Measurements from ENCODE around the gene P3H2. TPM values are rescaled to one million over a fixed set of nuclear protein-coding genes. Genes with fewer than 3 reads are reported as not detected.

The P3H2 gene
- total RNA-seq, 1 donor from 2014 or later: 23.5 TPM

DNA sequence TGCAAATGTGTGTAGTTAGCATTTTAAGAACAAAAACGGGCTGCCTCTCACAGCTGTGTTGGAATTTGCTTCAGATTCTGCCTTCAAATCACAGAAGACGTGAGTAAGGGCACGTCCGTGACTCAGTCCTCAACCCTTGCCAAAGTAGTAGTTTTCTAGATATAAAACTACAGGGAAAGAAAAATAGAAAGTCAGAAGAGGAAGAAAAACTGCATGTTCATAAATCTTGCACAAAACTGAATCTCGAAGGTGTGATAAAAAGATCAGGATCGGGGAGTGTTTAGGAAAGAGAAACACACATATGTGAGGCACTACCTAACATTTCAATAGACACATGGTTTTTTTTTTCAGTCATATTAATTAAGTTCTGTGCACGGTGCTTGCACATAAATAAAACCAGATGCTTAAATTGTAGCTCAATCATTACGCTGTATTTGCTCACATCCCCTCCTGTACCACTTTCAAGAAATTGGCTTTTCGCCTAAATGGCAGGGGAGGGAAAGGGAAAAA lies 71.7 kb downstream of the P3H2 start:
- TF ChIP-seq, protein P1, sequence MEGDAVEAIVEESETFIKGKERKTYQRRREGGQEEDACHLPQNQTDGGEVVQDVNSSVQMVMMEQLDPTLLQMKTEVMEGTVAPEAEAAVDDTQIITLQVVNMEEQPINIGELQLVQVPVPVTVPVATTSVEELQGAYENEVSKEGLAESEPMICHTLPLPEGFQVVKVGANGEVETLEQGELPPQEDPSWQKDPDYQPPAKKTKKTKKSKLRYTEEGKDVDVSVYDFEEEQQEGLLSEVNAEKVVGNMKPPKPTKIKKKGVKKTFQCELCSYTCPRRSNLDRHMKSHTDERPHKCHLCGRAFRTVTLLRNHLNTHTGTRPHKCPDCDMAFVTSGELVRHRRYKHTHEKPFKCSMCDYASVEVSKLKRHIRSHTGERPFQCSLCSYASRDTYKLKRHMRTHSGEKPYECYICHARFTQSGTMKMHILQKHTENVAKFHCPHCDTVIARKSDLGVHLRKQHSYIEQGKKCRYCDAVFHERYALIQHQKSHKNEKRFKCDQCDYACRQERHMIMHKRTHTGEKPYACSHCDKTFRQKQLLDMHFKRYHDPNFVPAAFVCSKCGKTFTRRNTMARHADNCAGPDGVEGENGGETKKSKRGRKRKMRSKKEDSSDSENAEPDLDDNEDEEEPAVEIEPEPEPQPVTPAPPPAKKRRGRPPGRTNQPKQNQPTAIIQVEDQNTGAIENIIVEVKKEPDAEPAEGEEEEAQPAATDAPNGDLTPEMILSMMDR (conservative IDR thresholded peaks at IDR 0.05): no peak
- DNase-seq (ENCODE audit: extremely low spot score, unreplicated experiment): no peak
- Mint-ChIP-seq H3K27me3 (no peaks in the 10 kb centered on the region), H3K4me3 (peak overlapping the region; percentile 29), H3K9me3 (no peaks in the 10 kb centered on the region), H3K4me1 (ENCODE audit: unreplicated experiment) (peaks cover 17% of the 10 kb centered on the region), H3K27ac (peak overlapping the region; percentile 3), H3K36me3 (no peaks in the 10 kb centered on the region)

DNA sequence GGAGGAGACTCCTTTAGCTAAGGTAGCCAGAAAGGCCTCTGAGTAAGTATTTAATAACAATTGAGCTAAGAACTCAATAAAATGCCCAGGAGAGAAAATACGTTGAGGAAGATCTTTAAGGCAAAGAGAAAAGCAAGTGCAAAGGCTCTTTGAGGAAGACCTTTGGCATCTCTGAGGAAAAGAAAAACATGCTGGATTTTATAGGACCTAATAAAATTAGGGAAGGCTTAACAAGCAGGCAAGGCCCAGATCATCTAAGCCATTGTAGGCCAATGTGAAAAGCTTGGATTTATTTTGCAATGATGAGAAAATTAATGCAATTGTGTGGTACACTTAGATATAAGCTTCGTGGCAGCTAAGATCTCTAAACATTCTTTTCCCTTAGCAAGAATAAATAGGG lies 75.7 kb downstream of the P3H2 start:
- no peak overlapping the region for H3K4me3 Mint-ChIP-seq
- no peak for DNase-seq (ENCODE audit: extremely low spot score, unreplicated experiment)
- H3K4me1 Mint-ChIP-seq (ENCODE audit: unreplicated experiment): peaks cover 22% of the 10 kb centered on the region
- H3K36me3 Mint-ChIP-seq: no peaks in the 10 kb centered on the region
- H3K27me3 Mint-ChIP-seq: no peaks in the 10 kb centered on the region
- TF ChIP-seq, protein P1 (conservative IDR thresholded peaks at IDR 0.05): no peak
- no peaks in the 10 kb centered on the region for H3K9me3 Mint-ChIP-seq
- no peak overlapping the region for H3K27ac Mint-ChIP-seq

DNA sequence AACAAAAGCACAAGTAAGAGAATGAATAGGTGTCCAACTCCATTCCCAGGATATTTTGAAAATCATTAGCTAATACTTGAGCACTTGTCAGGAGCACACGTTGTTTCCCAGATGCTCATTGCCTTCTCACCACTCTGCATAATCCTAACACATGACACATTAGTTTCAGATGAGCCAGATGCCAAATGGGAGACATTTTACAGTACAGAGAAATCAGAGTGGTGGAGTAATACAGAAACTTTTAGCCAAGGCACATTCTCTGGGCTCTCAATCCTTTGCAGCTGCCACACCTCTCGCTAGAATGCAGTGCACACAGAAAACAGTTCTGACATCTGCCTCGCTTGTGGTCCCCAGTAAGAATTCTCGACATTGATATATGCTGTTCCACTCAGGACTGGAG lies 76.6 kb downstream of the P3H2 start:
- DNase-seq (ENCODE audit: extremely low spot score, unreplicated experiment): no peak
- H3K4me1 Mint-ChIP-seq (ENCODE audit: unreplicated experiment): peaks cover 23% of the 10 kb centered on the region
- TF ChIP-seq, protein P1 (conservative IDR thresholded peaks at IDR 0.05): no peak

DNA sequence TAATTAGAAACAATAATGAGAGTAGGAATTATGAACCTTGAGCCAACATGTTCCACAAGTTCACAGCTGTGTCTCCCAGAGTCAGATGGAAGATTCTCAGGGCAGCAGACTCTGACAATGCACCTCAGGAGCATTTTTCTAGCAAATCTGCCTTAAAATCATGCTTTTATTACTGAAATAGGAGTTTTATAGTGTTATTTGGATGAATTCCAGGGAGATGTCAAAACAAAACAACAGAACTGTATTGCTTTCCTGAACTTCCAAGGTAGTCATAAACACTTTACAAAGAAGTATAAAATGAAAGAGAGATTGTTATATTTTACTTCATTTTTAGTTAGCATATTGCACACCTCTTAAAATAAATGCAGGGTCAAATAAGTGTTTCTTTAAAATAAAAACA lies 77.0 kb downstream of the P3H2 start:
- Mint-ChIP-seq H3K4me3 (no peak overlapping the region), H3K4me1 (ENCODE audit: unreplicated experiment) (peaks cover 20% of the 10 kb centered on the region), H3K9me3 (no peaks in the 10 kb centered on the region), H3K27me3 (no peaks in the 10 kb centered on the region), H3K27ac (peak overlapping the region; percentile 15), H3K36me3 (no peaks in the 10 kb centered on the region)
- no peak for DNase-seq (ENCODE audit: extremely low spot score, unreplicated experiment)
- TF ChIP-seq, protein P1 (conservative IDR thresholded peaks at IDR 0.05): no peak

More for the DNA sequence above, 76.6 kb downstream of the P3H2 start:
- H3K4me3 Mint-ChIP-seq: no peak overlapping the region
- no peaks in the 10 kb centered on the region for H3K36me3 Mint-ChIP-seq
- peak overlapping the region; percentile 15 for H3K27ac Mint-ChIP-seq
- no peaks in the 10 kb centered on the region for H3K9me3 Mint-ChIP-seq
- H3K27me3 Mint-ChIP-seq: no peaks in the 10 kb centered on the region

DNA sequence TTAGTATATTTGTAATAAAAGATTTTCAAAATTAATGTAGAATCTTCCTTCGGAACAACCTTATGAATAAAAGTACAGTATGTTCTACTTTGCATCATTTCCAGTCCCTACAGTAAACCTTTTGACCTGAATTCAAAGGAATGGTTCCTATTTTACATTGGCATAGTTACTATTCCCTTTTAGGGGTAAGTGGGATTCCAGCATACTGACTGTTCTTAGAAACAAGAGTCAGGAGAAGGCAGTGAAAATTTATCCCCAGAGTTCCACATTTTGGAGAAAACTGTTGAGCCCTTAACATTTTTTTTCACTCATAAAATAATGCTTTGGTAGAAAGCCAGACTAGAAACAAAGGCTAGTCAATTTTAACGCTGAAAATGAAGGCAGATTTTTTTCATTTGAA lies 78.1 kb downstream of the P3H2 start:
- H3K9me3 Mint-ChIP-seq: no peaks in the 10 kb centered on the region
- H3K27me3 Mint-ChIP-seq: no peaks in the 10 kb centered on the region
- no peaks in the 10 kb centered on the region for H3K36me3 Mint-ChIP-seq
- peaks cover 28% of the 10 kb centered on the region for H3K4me1 Mint-ChIP-seq (ENCODE audit: unreplicated experiment)
- no peak overlapping the region for H3K4me3 Mint-ChIP-seq
- no peak overlapping the region for H3K27ac Mint-ChIP-seq
- TF ChIP-seq, protein P1 (conservative IDR thresholded peaks at IDR 0.05): no peak
- DNase-seq (ENCODE audit: extremely low spot score, unreplicated experiment): no peak
